Measurements from ENCODE around the gene P2RY4. TPM values are rescaled to one million over a fixed set of nuclear protein-coding genes. Genes with fewer than 3 reads are reported as not detected.

Gene P2RY4
- total and polyA plus RNA-seq, 2 donors (not counting 3 experiments of a cell fraction or from before 2014, with no cell fraction given), result 0.22 TPM; not detected in 1

GRCh38 chrX:70254063-70254400 lies 6.0 kb downstream of the P2RY4 start:
- Histone ChIP-seq H3K4me2 (ENCODE audit: insufficient read depth, low read length) (no peak overlapping the region), H3K4me3 (replicated peaks in 1 of 3; ENCODE audit: insufficient read depth in 1 of 3, low read depth in 1 of 3, low read length in 3 of 3) (no peak overlapping the region), H3K9ac (replicated peaks; ENCODE audit: extremely low read depth, insufficient read depth, low read length) (no peak overlapping the region), H3K9me1 (replicated peaks; ENCODE audit: control insufficient read depth, extremely low read depth, insufficient read depth, low read length) (no peaks in the 10 kb centered on the region), H3K36me3 (ENCODE audit: control insufficient read depth in 2 of 2, extremely low read depth in 1 of 2, insufficient read depth in 2 of 2, low read length in 2 of 2) (no peaks in the 10 kb centered on the region), H3K79me2 (ENCODE audit: control insufficient read depth, insufficient read depth, low read length) (no peaks in the 10 kb centered on the region), H2AFZ (ENCODE audit: low read depth, low read length) (no peak overlapping the region), H4K20me1 (replicated peaks; ENCODE audit: control insufficient read depth, extremely low read depth, insufficient read depth, low read length) (no peaks in the 10 kb centered on the region), H3K4me1 (ENCODE audit: control insufficient read depth, extremely low read depth, insufficient read depth, low read length) (no peaks in the 10 kb centered on the region), H3K27me3 (ENCODE audit: control insufficient read depth in 2 of 2, insufficient read depth in 2 of 2, low read length in 2 of 2) (no peaks in the 10 kb centered on the region), H3K9me3 (replicated peaks; ENCODE audit: control insufficient read depth, insufficient read depth, low read length) (no peaks in the 10 kb centered on the region), H3K27ac (ENCODE audit: insufficient read depth, low read depth, low read length) (no peak overlapping the region)
- dilution Hi-C loops (cut with MboI; ENCODE audit: extremely low pct_ligation_motif_present, low sequenced_read_pairs) (no loop called here), intact Hi-C loops (cut with micrococcal nuclease) (no loop called here)
- DNase-seq (ENCODE audit: low read depth, low spot score), result no peak
- FAIRE-seq, result no peak
- TF ChIP-seq MYC (IDR thresholded peaks at IDR 0.05; ENCODE audit: low read depth, low read length) (no peak), POLR2AphosphoS5 (IDR thresholded peaks at IDR 0.05; ENCODE audit: insufficient read depth, low read depth, low read length) (no peak), JUN (IDR thresholded peaks at IDR 0.05; ENCODE audit: borderline replicate concordance, insufficient read depth, insufficient read length, low read depth) (no peak), POLR2A (IDR thresholded peaks at IDR 0.05; ENCODE audit: low read depth, low read length) (no peak)
- ChIA-PET CTCF (no interaction called here), POLR2A (no interaction called here)
- no TSS peak for BruUV-seq (replicated peaks)

GRCh38 chrX:70253377-70254062 lies 6.5 kb downstream of the P2RY4 start:
- Histone ChIP-seq H3K4me1 (ENCODE audit: control insufficient read depth, extremely low read depth, insufficient read depth, low read length) (no peaks in the 10 kb centered on the region), H3K9ac (replicated peaks; ENCODE audit: extremely low read depth, insufficient read depth, low read length) (no peak overlapping the region), H3K79me2 (ENCODE audit: control insufficient read depth, insufficient read depth, low read length) (no peaks in the 10 kb centered on the region), H3K36me3 (ENCODE audit: control insufficient read depth in 2 of 2, extremely low read depth in 1 of 2, insufficient read depth in 2 of 2, low read length in 2 of 2) (no peaks in the 10 kb centered on the region), H3K4me3 (replicated peaks in 1 of 3; ENCODE audit: insufficient read depth in 1 of 3, low read depth in 1 of 3, low read length in 3 of 3) (no peak overlapping the region), H3K27ac (ENCODE audit: insufficient read depth, low read depth, low read length) (no peak overlapping the region), H3K9me3 (replicated peaks; ENCODE audit: control insufficient read depth, insufficient read depth, low read length) (no peaks in the 10 kb centered on the region), H2AFZ (ENCODE audit: low read depth, low read length) (no peak overlapping the region), H3K27me3 (ENCODE audit: control insufficient read depth in 2 of 2, insufficient read depth in 2 of 2, low read length in 2 of 2) (no peaks in the 10 kb centered on the region), H3K9me1 (replicated peaks; ENCODE audit: control insufficient read depth, extremely low read depth, insufficient read depth, low read length) (no peaks in the 10 kb centered on the region), H3K4me2 (ENCODE audit: insufficient read depth, low read length) (no peak overlapping the region), H4K20me1 (replicated peaks; ENCODE audit: control insufficient read depth, extremely low read depth, insufficient read depth, low read length) (no peaks in the 10 kb centered on the region)
- CTCF ChIA-PET, result no interaction called here
- BruUV-seq (replicated peaks), result no TSS peak
- intact Hi-C loops (cut with micrococcal nuclease), result no loop called here
- DNase-seq (ENCODE audit: low read depth, low spot score) (no peak), FAIRE-seq (no peak)
- TF ChIP-seq EZH2 (IDR thresholded peaks at IDR 0.05; ENCODE audit: borderline replicate concordance, low read depth, low read length, severe bottlenecking), result no peak
- TF ChIP-seq POLR2A (IDR thresholded peaks at IDR 0.05; ENCODE audit: low read depth, low read length), result no peak
- TF ChIP-seq POLR2AphosphoS5 (IDR thresholded peaks at IDR 0.05; ENCODE audit: insufficient read depth, low read depth, low read length), result no peak
- no peak for TF ChIP-seq JUN (IDR thresholded peaks at IDR 0.05; ENCODE audit: borderline replicate concordance, insufficient read depth, insufficient read length, low read depth)
- TF ChIP-seq FOS (IDR thresholded peaks at IDR 0.05; ENCODE audit: borderline replicate concordance, insufficient read depth, low read length), result no peak
- no peak for TF ChIP-seq GATA2 (IDR thresholded peaks at IDR 0.05; ENCODE audit: insufficient read depth, insufficient read length, low read depth, low read length)
- TF ChIP-seq MYC (IDR thresholded peaks at IDR 0.05; ENCODE audit: low read depth, low read length), result no peak
- TF ChIP-seq MAX (IDR thresholded peaks at IDR 0.05; ENCODE audit: insufficient read depth, insufficient read length), result no peak
- no peak for TF ChIP-seq CTCF (IDR thresholded peaks at IDR 0.05; ENCODE audit: extremely low read depth in 1 of 2, insufficient read depth in 1 of 2, low read depth in 1 of 2, low read length in 2 of 2)
- POLR2A ChIA-PET, result no interaction called here
- dilution Hi-C loops (cut with MboI; ENCODE audit: extremely low pct_ligation_motif_present, low sequenced_read_pairs), result no loop called here

All from endothelial cell of umbilical vein (primary cell).